ENCODE results near the gene CLPTM1L.
"Not testable (repeated sequence)": the region's sequence is repeated elsewhere in the genome, so short reads cannot be mapped to it uniquely, and the experiment has no call there.

The CLPTM1L gene

GRCh38 chr5:1380011-1380817 lies 35.3 kb upstream of the CLPTM1L start:
- peak; percentile 59 for DNase-seq

- DNase-seq = no peak
Observed at GRCh38 chr5:1378866-1379659, 34.2 kb upstream of the CLPTM1L start.

GRCh38 chr5:1378096-1378495 lies 33.2 kb upstream of the CLPTM1L start:
- DNase-seq = no peak

GRCh38 chr5:1376981-1377380 lies 32.1 kb upstream of the CLPTM1L start:
- no peak for DNase-seq

GRCh38 chr5:1375871-1376810 lies 31.2 kb upstream of the CLPTM1L start:
- DNase-seq = no peak

- DNase-seq = no peak
Observed at GRCh38 chr5:1374679-1375055, 29.8 kb upstream of the CLPTM1L start.

- peak; percentile 46 for DNase-seq
Observed at GRCh38 chr5:1374030-1374678, 29.3 kb upstream of the CLPTM1L start.

GRCh38 chr5:1371972-1372342 lies 27.1 kb upstream of the CLPTM1L start:
- DNase-seq = not testable (repeated sequence)

GRCh38 chr5:1371218-1371971 lies 26.5 kb upstream of the CLPTM1L start:
- DNase-seq = peak; percentile 30

GRCh38 chr5:1370006-1370405 lies 25.1 kb upstream of the CLPTM1L start:
- no peak for DNase-seq

GRCh38 chr5:1368756-1369155 lies 23.9 kb upstream of the CLPTM1L start:
- DNase-seq = no peak

- no peak for DNase-seq
Observed at GRCh38 chr5:1368236-1368635, 23.3 kb upstream of the CLPTM1L start.

GRCh38 chr5:1367149-1367548 lies 22.2 kb upstream of the CLPTM1L start:
- DNase-seq = no peak

GRCh38 chr5:1366514-1366913 lies 21.6 kb upstream of the CLPTM1L start:
- DNase-seq = peak; percentile 31

- DNase-seq = no peak
Observed at GRCh38 chr5:1364211-1364610, 19.3 kb upstream of the CLPTM1L start.

- no peak for DNase-seq
Observed at GRCh38 chr5:1363581-1363980, 18.7 kb upstream of the CLPTM1L start.

- DNase-seq = no peak
Observed at GRCh38 chr5:1363160-1363559, 18.3 kb upstream of the CLPTM1L start.

- no peak for DNase-seq
Observed at GRCh38 chr5:1362242-1363015, 17.5 kb upstream of the CLPTM1L start.

GRCh38 chr5:1360861-1361260 lies 16.0 kb upstream of the CLPTM1L start:
- DNase-seq = no peak

GRCh38 chr5:1360367-1360766 lies 15.5 kb upstream of the CLPTM1L start:
- not testable (repeated sequence) for DNase-seq

- DNase-seq = no peak
Observed at GRCh38 chr5:1359713-1360112, 14.8 kb upstream of the CLPTM1L start.

All from CD4-positive, alpha-beta T cell treated with Interleukin-15 for 1 hour (primary cell).